Esophagus squamous epithelium (tissue), 5 donors: ENCODE data around the gene ZNF787. TPM values are rescaled to one million over a fixed set of nuclear protein-coding genes. Genes with fewer than 3 reads are reported as not detected.

ENCODE experiments used
- DNase-seq: peaks from one replicate; lab custom pipeline; 2025; lab: John Stamatoyannopoulos, UW
- H3K27ac ChIP-seq, 4 donors: fragments of 200-600 bp; sonication (generic); one replicate each; pipeline ENCODE4 v1.5.1; 2016 to 2019; ENCODE audit warnings: mild to moderate bottlenecking in 1 of 4
- H3K27me3 ChIP-seq, 4 donors: fragments of 200-600 bp; sonication (generic); 1 replicate in 3 of 4; 2 replicates in 1 of 4; pipeline versions ENCODE4 v1.5.1 to v1.6.0; 2017 to 2021; ENCODE audit warnings: antibody characterized with exemption in 1 of 4
- H3K36me3 ChIP-seq, 3 donors: fragments of 200-600 bp; sonication (generic); one replicate each; pipeline ENCODE4 v1.5.1; 2016 to 2019
- H3K4me1 ChIP-seq, 3 donors: fragments of 200-600 bp; sonication (generic); one replicate each; pipeline ENCODE4 v1.5.1; 2017 to 2019
- H3K4me3 ChIP-seq, 4 donors: fragments of 200-600 bp; sonication (generic); 1 replicate in 3 of 4; 2 replicates in 1 of 4; pipeline ENCODE4 v1.5.1; 2016 to 2019; ENCODE audit warnings: mild to moderate bottlenecking in 2 of 4, moderate library complexity in 1 of 4
- H3K9me3 ChIP-seq, 3 donors: fragments of 200-600 bp; sonication (generic); one replicate each; pipeline ENCODE4 v1.5.1; 2016 to 2019
- POLR2A ChIP-seq, 4 donors: fragments of 450-650 bp; IDR thresholded peaks; one replicate each; pipeline ENCODE4 v1.6.1; 2017; ENCODE audit warnings: antibody characterized with exemption in 4 of 4, mild to moderate bottlenecking in 4 of 4, moderate library complexity in 3 of 4
- WGBS, 2 donors: methylation state at CpG; one replicate each; pipeline ENCODE4 v1.1.5; 2018; 5-methylcytosine and 5-hydroxymethylcytosine counted together
- intact Hi-C: fragments of 100-400 bp; cut with DNase I; formaldehyde crosslinking; loops from one replicate; pipeline ENCODE4 v1.15.0; 2022
- total RNA-seq, 4 donors: library from RNA; depleted of rRNA; stranded (reverse); fragments of >200 nt; gene quantifications; one replicate each; pipeline ENCODE4 v1.1.0, GENCODE V29; 2016
- TF ChIP-seq, protein P1 (sequence below), 6 experiments: fragments of 450-650 bp in 4 of 6; fragments of 200-600 bp in 2 of 6; sonication (generic) in 2 of 6; IDR thresholded peaks; one replicate each; pipeline ENCODE4 v1.5.1; 2016 to 2019; ENCODE audit warnings: antibody characterized with exemption in 6 of 6, mild to moderate bottlenecking in 4 of 6, moderate library complexity in 4 of 6
- donor health status: DM: yes; HTN: yes; CAD: no.

Gene ZNF787
- total RNA-seq, 4 donors from 2014 or later: 9.9 to 21.3 (median 13.1) TPM

DNA sequence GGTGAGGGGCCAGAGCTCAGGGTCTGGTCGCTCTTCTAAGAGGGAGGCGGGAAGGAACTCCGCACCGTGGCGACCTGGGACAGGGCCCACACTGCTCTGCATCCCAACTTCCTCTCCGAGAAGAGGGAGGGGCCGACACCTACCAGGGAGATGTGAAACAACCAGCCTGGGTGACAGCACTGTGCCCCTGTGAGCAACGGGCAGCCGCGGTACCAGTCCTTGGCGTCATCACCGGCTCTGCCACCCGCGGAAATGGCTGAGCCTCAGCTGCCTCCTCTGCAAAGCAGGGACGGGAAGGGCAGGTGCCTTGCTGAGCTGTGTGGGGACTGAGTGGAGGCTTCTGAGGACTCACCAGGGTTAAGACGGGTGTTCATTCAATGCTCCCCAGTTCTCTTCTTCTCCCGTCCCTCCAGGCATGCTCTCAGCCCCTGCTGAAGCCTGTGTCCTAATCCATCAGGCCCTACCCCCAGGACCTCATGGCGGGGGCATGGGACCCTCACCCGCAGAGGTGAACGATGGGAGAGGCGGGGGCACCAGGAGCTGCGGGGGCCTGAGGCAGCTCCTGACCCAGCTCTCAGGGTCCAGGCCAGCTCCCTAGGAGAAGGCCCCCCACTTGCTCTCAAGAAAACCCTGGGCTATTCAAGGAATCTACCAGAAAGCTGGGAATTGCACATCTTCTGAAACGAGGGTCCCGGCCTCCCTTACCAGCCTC is 9.3 kb downstream of the ZNF787 start:
- H3K27ac ChIP-seq: peak overlapping the region; percentile 26 to 71 (median 61)
- no peak for DNase-seq
- no peaks in the 10 kb centered on the region for H3K9me3 ChIP-seq
- peak overlapping the region in 1 of 4 donors; percentile 3 for H3K4me3 ChIP-seq
- intact Hi-C loops: no loop called here
- no peaks in the 10 kb centered on the region for H3K27me3 ChIP-seq
- TF ChIP-seq, protein P1, sequence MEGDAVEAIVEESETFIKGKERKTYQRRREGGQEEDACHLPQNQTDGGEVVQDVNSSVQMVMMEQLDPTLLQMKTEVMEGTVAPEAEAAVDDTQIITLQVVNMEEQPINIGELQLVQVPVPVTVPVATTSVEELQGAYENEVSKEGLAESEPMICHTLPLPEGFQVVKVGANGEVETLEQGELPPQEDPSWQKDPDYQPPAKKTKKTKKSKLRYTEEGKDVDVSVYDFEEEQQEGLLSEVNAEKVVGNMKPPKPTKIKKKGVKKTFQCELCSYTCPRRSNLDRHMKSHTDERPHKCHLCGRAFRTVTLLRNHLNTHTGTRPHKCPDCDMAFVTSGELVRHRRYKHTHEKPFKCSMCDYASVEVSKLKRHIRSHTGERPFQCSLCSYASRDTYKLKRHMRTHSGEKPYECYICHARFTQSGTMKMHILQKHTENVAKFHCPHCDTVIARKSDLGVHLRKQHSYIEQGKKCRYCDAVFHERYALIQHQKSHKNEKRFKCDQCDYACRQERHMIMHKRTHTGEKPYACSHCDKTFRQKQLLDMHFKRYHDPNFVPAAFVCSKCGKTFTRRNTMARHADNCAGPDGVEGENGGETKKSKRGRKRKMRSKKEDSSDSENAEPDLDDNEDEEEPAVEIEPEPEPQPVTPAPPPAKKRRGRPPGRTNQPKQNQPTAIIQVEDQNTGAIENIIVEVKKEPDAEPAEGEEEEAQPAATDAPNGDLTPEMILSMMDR (IDR thresholded peaks at IDR 0.05): no peak
- TF ChIP-seq POLR2A (IDR thresholded peaks at IDR 0.05): no peak
- H3K36me3 ChIP-seq: peaks cover 0 to 20% (median 0%) of the 10 kb centered on the region in 3 donors
- 31 to 34% methylated on average over 12 of the region's 24 CpGs for WGBS, 2 donors
- H3K4me1 ChIP-seq: peaks cover 62 to 99% (median 84%) of the 10 kb centered on the region in 3 donors

DNA sequence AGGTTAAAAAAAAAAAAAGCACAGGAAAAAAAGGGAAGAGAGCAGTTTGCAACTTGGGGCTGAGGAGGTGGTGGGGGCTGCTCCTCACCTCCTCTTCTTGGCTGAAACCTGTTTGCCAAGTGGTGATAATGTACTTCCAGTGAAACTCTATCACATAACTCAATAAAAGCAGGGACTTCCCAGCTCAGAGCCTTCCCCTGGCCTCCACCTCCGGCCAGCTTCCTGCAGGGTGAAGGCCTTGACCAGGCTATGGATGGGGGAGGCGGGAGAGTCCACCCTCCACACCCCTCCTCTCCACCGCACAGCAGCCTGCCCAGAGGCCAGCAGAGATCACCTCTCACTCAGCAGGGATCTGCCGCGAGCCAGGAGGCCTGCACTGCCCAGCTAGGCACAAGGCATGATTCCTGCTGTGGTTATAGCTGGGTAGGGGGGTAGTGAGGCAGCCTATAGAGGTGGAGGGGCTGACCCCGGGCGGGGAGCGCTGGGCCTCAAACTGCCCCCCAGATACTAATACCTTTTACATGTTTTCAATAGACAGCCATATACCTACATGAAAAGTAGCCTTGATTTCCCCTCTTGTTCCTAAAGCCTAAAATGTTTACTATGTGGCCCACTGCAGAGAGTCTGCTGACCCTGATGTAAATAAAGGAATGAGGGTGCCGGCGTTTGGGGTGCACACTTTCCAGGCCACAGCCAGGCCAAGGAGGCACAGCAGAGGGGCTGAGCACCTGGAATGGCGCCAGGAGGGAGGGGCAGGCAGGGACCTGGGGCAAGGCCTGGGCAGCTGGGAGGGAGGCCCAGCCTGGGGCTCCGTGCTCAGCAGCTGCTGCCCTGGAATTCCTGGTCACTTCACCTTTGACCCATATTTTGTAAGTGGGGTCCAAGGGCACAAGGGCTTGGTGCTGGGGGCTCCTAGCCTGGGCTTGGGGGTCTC is 10.3 kb downstream of the ZNF787 start:
- H3K9me3 ChIP-seq: no peaks in the 10 kb centered on the region
- TF ChIP-seq POLR2A (IDR thresholded peaks at IDR 0.05): no peak
- TF ChIP-seq, protein P1 (IDR thresholded peaks at IDR 0.05): no peak
- H3K4me3 ChIP-seq: peak overlapping the region in 1 of 4 donors; percentile 3
- intact Hi-C loops: no loop called here
- no peaks in the 10 kb centered on the region for H3K27me3 ChIP-seq
- WGBS, 2 donors: 21 to 29% methylated on average over 1 to 2 of the region's 12 CpGs
- peaks cover 69 to 99% (median 89%) of the 10 kb centered on the region in 3 donors for H3K4me1 ChIP-seq
- peaks cover 0 to 27% (median 0%) of the 10 kb centered on the region in 3 donors for H3K36me3 ChIP-seq
- DNase-seq: no peak
- peak overlapping the region; percentile 26 to 71 (median 61) for H3K27ac ChIP-seq

DNA sequence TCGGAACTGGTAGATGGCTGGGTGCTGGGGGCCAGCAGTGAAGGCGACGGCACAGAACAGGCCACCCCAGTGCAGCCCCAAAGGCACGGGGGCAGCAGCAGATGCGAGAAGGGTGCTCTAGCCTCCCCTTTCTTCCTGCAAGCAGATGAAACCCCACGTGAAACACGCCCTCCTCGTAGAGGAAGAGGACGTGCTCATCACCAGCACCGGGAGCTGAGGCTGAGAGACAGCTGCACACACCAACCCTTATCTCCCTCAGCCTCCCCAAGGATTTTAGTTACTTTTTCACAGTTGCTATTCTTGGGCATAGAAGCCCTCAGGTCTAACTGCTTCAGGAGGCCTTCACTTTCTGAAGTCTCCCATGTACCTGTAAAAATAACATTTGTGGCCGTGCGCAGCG is 11.9 kb downstream of the ZNF787 start:
- intact Hi-C loops: loop anchor here (10.0 kb wide), 1 partner anchor 46 kb away; no protein-coding TSS in a partner anchor
- no peak for DNase-seq
- H3K9me3 ChIP-seq: no peaks in the 10 kb centered on the region
- no peak for TF ChIP-seq POLR2A (IDR thresholded peaks at IDR 0.05)
- TF ChIP-seq, protein P1 (IDR thresholded peaks at IDR 0.05): no peak
- WGBS, 2 donors: 30 to 33% methylated on average over 4 to 9 of the region's 13 CpGs
- H3K27me3 ChIP-seq: no peaks in the 10 kb centered on the region
- H3K4me1 ChIP-seq: peaks cover 67 to 99% (median 91%) of the 10 kb centered on the region in 3 donors
- H3K36me3 ChIP-seq: peaks cover 0 to 23% (median 0%) of the 10 kb centered on the region in 3 donors
- H3K4me3 ChIP-seq: peak overlapping the region in 2 of 4 donors; percentile 18 to 44
- H3K27ac ChIP-seq: peak overlapping the region in 3 of 4 donors; percentile 56 to 71 (median 69)

DNA sequence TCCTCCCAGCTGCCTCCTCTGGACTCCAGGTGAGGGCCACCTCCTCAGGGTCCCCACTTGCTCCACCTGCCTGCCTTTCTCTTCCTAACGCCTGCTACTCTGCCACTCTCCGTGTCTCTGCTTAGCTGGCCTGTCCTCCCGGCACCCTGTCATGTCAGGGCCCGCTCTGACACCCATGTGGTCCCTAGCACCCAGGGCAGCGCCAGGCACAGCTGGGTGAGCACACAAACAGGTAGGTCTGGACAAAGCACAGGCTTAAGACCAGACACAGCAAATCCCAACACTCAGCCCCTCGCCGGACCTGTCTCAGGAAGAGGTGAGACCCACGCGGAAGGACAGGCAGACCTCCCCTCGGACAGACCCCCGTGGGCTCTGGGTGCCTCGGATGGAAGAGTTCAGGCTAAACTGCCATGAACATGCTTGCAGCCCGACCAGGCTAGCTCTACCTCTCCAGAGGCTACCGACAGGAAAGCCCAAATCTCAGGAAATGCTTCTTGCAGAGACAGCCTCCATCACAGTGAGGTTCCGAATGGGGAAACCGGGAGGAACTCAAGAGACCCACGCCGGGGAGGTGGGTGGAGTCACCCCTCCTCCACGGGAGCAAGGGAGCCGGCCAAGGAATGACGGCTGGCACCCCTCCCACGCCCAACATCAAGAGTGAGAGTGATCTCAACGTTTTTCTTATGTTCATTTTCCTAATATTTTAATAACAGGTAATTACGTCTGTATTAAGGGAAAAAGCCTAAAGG is 12.5 kb downstream of the ZNF787 start:
- Histone ChIP-seq H3K4me3 (peak overlapping the region in 2 of 4 donors; percentile 18 to 44), H3K9me3 (no peaks in the 10 kb centered on the region), H3K4me1 (peaks cover 62 to 93% (median 84%) of the 10 kb centered on the region in 3 donors), H3K27ac (peak overlapping the region in 3 of 4 donors; percentile 56 to 71 (median 69)), H3K36me3 (peaks cover 0 to 23% (median 0%) of the 10 kb centered on the region in 3 donors), H3K27me3 (no peaks in the 10 kb centered on the region)
- WGBS, 2 donors: 16 to 17% methylated on average over 7 to 11 of the region's 24 CpGs
- intact Hi-C loops: loop anchor here (10.0 kb wide), 1 partner anchor 46 kb away; no protein-coding TSS in a partner anchor
- TF ChIP-seq, protein P1 (IDR thresholded peaks at IDR 0.05): no peak
- no peak for TF ChIP-seq POLR2A (IDR thresholded peaks at IDR 0.05)
- DNase-seq: no peak
